PC-3 (cell line): ENCODE results near the gene CELF2. TPM values are rescaled to one million over a fixed set of nuclear protein-coding genes. Genes with fewer than 3 reads are reported as not detected.
A peak's percentile ranks its signal among the peaks of the same experiment; 100 is the strongest.

ENCODE experiments used
- ATAC-seq: fragments of 200-7000 bp; cut with Tn5 transposase; 2 replicates; pipeline ENCODE4 v1.9.1; 2020; ENCODE audit warnings: mild to moderate bottlenecking, moderate library complexity
- BruUV-seq: library from RNA; stranded (reverse); fragments of 400-500 nt; replicated peaks from 2 replicates; lab custom pipeline; 2021; lab: Mats Ljungman, UMichigan
- CTCF ChIA-PET: fragments of 300-600 bp; sonication (Branson Sonifier 250); formaldehyde crosslinking; loops from one replicate; lab custom pipeline; 2022; ENCODE audit warnings: antibody characterized with exemption; lab: Charles Lee
- POLR2A ChIA-PET: fragments of 300-600 bp; sonication (Branson Sonifier 250); formaldehyde crosslinking; loops from one replicate; lab custom pipeline; 2022; ENCODE audit warnings: antibody characterized with exemption; ENCODE audit not compliant: unreplicated experiment; lab: Charles Lee
- DNase-seq: peaks from one replicate; pipeline ENCODE4 v3.0.0-alpha.2; 2015
- H2AFZ ChIP-seq: fragments of 300-600 bp; sonication (generic); 2 replicates; pipeline ENCODE4 v1.6.0; 2016; ENCODE audit warnings: antibody characterized with exemption, low read length
- H3F3A ChIP-seq: fragments of 300-600 bp; sonication (generic); one replicate; pipeline ENCODE4 v1.6.0; 2017; ENCODE audit warnings: antibody characterized with exemption, low read length, control low read depth, mild to moderate bottlenecking; ENCODE audit not compliant: unreplicated experiment
- H3K27ac ChIP-seq: fragments of 300-600 bp; sonication (generic); 2 replicates; pipeline ENCODE4 v1.5.1; 2016; ENCODE audit warnings: mild to moderate bottlenecking, low read length
- H3K27me3 ChIP-seq: fragments of 300-600 bp; sonication (generic); 2 replicates; pipeline ENCODE4 v1.6.1; 2016; ENCODE audit warnings: low read length, mixed read lengths
- H3K36me3 ChIP-seq: fragments of 300-600 bp; sonication (generic); 2 replicates; pipeline ENCODE4 v1.6.1; 2016; ENCODE audit warnings: low read depth, mixed run types, low read length, mixed read lengths
- H3K4me1 ChIP-seq: fragments of 300-600 bp; sonication (generic); 2 replicates; pipeline ENCODE4 v1.5.1; 2016; ENCODE audit warnings: low read length; ENCODE audit not compliant: insufficient read depth
- H3K4me2 ChIP-seq: fragments of 300-600 bp; sonication (generic); 2 replicates; pipeline ENCODE4 v1.6.0; 2016; ENCODE audit warnings: low read length
- H3K4me3 ChIP-seq: fragments of 300-600 bp; sonication (generic); 2 replicates; pipeline ENCODE4 v1.5.1; 2016; ENCODE audit warnings: mild to moderate bottlenecking, low read length, mixed read lengths
- H3K79me2 ChIP-seq: fragments of 300-600 bp; sonication (generic); 2 replicates; pipeline ENCODE4 v1.6.1; 2017; ENCODE audit warnings: low read length, mixed read lengths
- H3K9ac ChIP-seq: fragments of 300-600 bp; sonication (generic); 2 replicates; pipeline ENCODE4 v1.6.0; 2016; ENCODE audit warnings: mild to moderate bottlenecking, low read length
- H3K9me2 ChIP-seq: fragments of 300-600 bp; sonication (generic); replicated peaks from 2 replicates; pipeline ENCODE4 v1.6.1; 2016; ENCODE audit warnings: mixed run types, low read length, mixed read lengths
- H3K9me3 ChIP-seq: fragments of 300-600 bp; sonication (generic); 2 replicates; pipeline ENCODE4 v1.6.1; 2016; ENCODE audit warnings: low read length, mixed read lengths
- H4K20me1 ChIP-seq: fragments of 300-600 bp; sonication (generic); 2 replicates; pipeline ENCODE4 v1.6.1; 2016; ENCODE audit warnings: low read length, mixed read lengths
- EZH2 ChIP-seq: fragments of 300-600 bp; sonication (generic); IDR thresholded peaks from one replicate; pipeline ENCODE4 v1.6.1; 2017; ENCODE audit warnings: antibody characterized with exemption, mild to moderate bottlenecking, low read length; ENCODE audit not compliant: unreplicated experiment
- EZH2phosphoT487 ChIP-seq: fragments of 300-600 bp; sonication (generic); IDR thresholded peaks from 2 replicates; pipeline ENCODE4 v1.6.1; 2018; ENCODE audit warnings: mild to moderate bottlenecking, antibody characterized with exemption, low read length, borderline replicate concordance
- intact Hi-C: fragments of 100-400 bp; cut with micrococcal nuclease; formaldehyde crosslinking; loops from 2 replicates; pipeline ENCODE4 v1.9.0; 2023
- total RNA-seq: library from RNA; depleted of rRNA; stranded (reverse); fragments of >200 nt; gene quantifications from 2 replicates; pipeline ENCODE4 v1.2.3, GENCODE V29; 2014
- TF ChIP-seq, protein P1 (sequence below): fragments of 300-600 bp; sonication (generic); conservative IDR thresholded peaks from 2 replicates; pipeline ENCODE4 v1.5.1; 2017; ENCODE audit warnings: antibody characterized with exemption, low read depth, mild to moderate bottlenecking, low read length

The CELF2 gene
- total RNA-seq, 1 experiment from 2014 or later: not detected

DNA sequence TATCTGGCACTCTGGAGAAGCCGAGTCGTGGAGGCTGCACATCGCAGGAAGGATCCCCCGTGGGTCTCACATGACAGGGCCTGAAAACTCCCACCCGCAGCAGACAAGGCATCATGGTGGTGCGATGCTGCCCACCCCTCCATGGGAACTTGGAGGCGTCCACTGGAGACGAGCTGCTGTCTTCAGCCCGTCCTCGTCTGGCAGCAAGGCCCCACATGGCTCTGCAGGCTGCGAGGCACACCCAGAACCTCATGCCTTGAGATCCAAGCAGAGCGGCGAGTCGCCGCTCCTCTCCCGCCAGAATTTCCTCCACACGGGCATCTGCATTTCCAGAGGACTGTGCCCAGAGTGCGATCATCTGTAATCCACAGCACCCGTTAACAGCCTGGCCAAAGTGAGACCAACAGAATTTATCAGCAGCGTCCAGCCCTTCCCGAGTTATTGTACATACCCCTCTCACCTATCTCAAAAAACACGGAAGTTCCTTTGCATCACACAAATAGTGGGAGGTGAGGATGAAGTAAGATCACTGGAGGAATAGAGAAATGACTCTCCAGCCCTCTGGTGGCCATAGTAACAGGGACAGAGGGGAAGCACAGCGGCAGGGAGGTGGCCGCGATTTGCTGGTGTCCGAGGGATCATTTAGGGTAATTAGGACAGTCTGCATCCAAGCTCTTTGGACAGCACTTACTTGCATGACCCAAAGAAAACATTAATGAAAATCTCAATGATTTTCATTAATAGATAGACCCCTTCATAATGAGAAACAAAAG, 301.3 kb downstream of the CELF2 start:
- TF ChIP-seq EZH2phosphoT487: no peak
- TF ChIP-seq, protein P1, sequence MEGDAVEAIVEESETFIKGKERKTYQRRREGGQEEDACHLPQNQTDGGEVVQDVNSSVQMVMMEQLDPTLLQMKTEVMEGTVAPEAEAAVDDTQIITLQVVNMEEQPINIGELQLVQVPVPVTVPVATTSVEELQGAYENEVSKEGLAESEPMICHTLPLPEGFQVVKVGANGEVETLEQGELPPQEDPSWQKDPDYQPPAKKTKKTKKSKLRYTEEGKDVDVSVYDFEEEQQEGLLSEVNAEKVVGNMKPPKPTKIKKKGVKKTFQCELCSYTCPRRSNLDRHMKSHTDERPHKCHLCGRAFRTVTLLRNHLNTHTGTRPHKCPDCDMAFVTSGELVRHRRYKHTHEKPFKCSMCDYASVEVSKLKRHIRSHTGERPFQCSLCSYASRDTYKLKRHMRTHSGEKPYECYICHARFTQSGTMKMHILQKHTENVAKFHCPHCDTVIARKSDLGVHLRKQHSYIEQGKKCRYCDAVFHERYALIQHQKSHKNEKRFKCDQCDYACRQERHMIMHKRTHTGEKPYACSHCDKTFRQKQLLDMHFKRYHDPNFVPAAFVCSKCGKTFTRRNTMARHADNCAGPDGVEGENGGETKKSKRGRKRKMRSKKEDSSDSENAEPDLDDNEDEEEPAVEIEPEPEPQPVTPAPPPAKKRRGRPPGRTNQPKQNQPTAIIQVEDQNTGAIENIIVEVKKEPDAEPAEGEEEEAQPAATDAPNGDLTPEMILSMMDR: 0 out of 2 replicates have a peak, but pooled peaks have one; percentile 17
- Histone ChIP-seq H3K4me1 (no peaks in the 10 kb centered on the region), H3K27me3 (peaks cover 64% of the 10 kb centered on the region), H3K4me3 (no peak overlapping the region), H3K4me2 (no peak overlapping the region), H3K79me2 (no peaks in the 10 kb centered on the region), H3K27ac (no peak overlapping the region), H3K9me3 (no peaks in the 10 kb centered on the region), H3F3A (no peaks in the 10 kb centered on the region), H3K9ac (no peak overlapping the region), H2AFZ (no peak overlapping the region), H3K36me3 (no peaks in the 10 kb centered on the region), H3K9me2 (no peaks in the 10 kb centered on the region), H4K20me1 (no peaks in the 10 kb centered on the region)
- DNase-seq: no peak
- intact Hi-C loops: no loop called here
- no TSS peak for BruUV-seq
- ATAC-seq: no peak
- POLR2A ChIA-PET: no interaction called here
- CTCF ChIA-PET: no interaction called here

DNA sequence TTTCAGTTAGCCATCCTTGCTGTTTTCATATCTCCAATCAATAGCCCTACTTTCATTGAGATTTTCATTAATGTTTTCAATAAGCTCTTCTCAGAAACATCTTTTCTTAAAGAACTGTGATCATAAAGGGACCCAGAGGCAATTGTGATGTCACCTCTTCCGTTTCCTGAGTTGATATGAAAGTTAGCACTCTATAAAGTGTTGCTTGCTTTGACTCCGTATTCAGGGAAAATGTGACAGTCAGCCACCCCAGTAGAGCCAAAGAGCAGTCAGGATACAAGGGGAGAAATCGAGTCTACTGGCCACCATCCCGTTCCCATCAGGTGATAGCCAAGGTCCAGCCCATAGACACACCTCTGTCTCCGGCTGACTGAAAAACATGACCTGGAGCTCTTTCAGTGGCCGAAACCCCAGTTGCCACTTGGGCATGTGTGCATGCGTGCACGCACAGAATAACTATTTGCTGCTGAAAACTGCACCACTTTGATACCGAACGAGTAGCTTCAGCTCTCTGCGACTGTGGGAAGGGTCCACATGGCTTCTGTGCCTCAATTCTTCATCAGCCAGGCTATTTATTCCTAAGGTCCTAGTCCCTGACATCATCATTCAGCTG, 302.4 kb downstream of the CELF2 start:
- Histone ChIP-seq H3K9ac (no peak overlapping the region), H3K4me3 (no peak overlapping the region), H2AFZ (no peak overlapping the region), H3K4me1 (no peaks in the 10 kb centered on the region), H3K79me2 (no peaks in the 10 kb centered on the region), H4K20me1 (no peaks in the 10 kb centered on the region), H3K27me3 (peaks cover 53% of the 10 kb centered on the region), H3K27ac (no peak overlapping the region), H3K9me2 (no peaks in the 10 kb centered on the region), H3K9me3 (no peaks in the 10 kb centered on the region), H3K36me3 (no peaks in the 10 kb centered on the region), H3F3A (no peaks in the 10 kb centered on the region), H3K4me2 (no peak overlapping the region)
- intact Hi-C loops: no loop called here
- ATAC-seq (no peak), DNase-seq (no peak)
- CTCF ChIA-PET: no interaction called here
- POLR2A ChIA-PET: no interaction called here
- BruUV-seq: no TSS peak
- TF ChIP-seq, protein P1: no peak
- TF ChIP-seq EZH2phosphoT487: no peak
- TF ChIP-seq EZH2: no peak
